A673 (cell line): ENCODE data around the gene N4BP3. TPM values are rescaled to one million over a fixed set of nuclear protein-coding genes. Genes with fewer than 3 reads are reported as not detected.

Experiments
- BruUV-seq: library from RNA; stranded (reverse); fragments of 400-500 nt; replicated peaks from 2 replicates; lab custom pipeline; 2021; lab: Mats Ljungman, UMichigan
- CTCF ChIA-PET: fragments of 300-600 bp; sonication (Branson Sonifier 250); formaldehyde crosslinking; loops from one replicate; lab custom pipeline; 2022; ENCODE audit warnings: antibody characterized with exemption; lab: Charles Lee
- POLR2A ChIA-PET: fragments of 300-600 bp; sonication (Branson Sonifier 250); formaldehyde crosslinking; loops from one replicate; lab custom pipeline; 2022; ENCODE audit warnings: antibody characterized with exemption; ENCODE audit not compliant: low non-redundant PET; lab: Charles Lee
- DNase-seq: peaks from one replicate; pipeline ENCODE4 v3.0.0-alpha.2; 2015; ENCODE audit warnings: low spot score
- H3K27ac ChIP-seq: fragments of 200-600 bp; sonication (generic); 2 replicates; pipeline ENCODE4 v1.5.1; 2016; ENCODE audit warnings: mixed run types, low read depth, mild to moderate bottlenecking, mixed read lengths, antibody characterized with exemption, low read length; ENCODE audit not compliant: poor library complexity, severe bottlenecking
- H3K27me3 ChIP-seq: fragments of 200-600 bp; sonication (generic); replicated peaks from 2 replicates; pipeline ENCODE4 v1.6.1; 2017; ENCODE audit warnings: mixed run types, low read depth, mild to moderate bottlenecking, mixed read lengths, antibody characterized with exemption, low read length; ENCODE audit not compliant: insufficient read depth, poor library complexity
- H3K36me3 ChIP-seq: fragments of 200-600 bp; sonication (generic); 2 replicates; pipeline ENCODE4 v1.6.1; 2016; ENCODE audit warnings: mixed run types, mild to moderate bottlenecking, mixed read lengths, antibody characterized with exemption, low read length; ENCODE audit not compliant: insufficient read depth, poor library complexity, severe bottlenecking
- H3K4me1 ChIP-seq: fragments of 200-600 bp; sonication (generic); 2 replicates; pipeline ENCODE4 v1.6.1; 2017; ENCODE audit warnings: mixed run types, mild to moderate bottlenecking, mixed read lengths, antibody characterized with exemption, low read length; ENCODE audit not compliant: insufficient read depth, poor library complexity, severe bottlenecking
- H3K4me3 ChIP-seq: fragments of 200-600 bp; sonication (generic); 2 replicates; pipeline ENCODE4 v1.5.1; 2016; ENCODE audit warnings: low read depth, mixed run types, mild to moderate bottlenecking, mixed read lengths, low read length; ENCODE audit not compliant: poor library complexity, severe bottlenecking
- H3K9me3 ChIP-seq: fragments of 200-600 bp; sonication (generic); 2 replicates; pipeline ENCODE4 v1.6.1; 2016; ENCODE audit warnings: mixed run types, low read depth, mild to moderate bottlenecking, mixed read lengths, antibody characterized with exemption, low read length; ENCODE audit not compliant: poor library complexity, severe bottlenecking
- EZH2 ChIP-seq: fragments of 200-600 bp; sonication (generic); IDR thresholded peaks from 2 replicates; pipeline ENCODE4 v1.6.1; 2017; ENCODE audit warnings: borderline replicate concordance, low read depth, mild to moderate bottlenecking, mixed read lengths, antibody characterized with exemption, low read length; ENCODE audit not compliant: poor library complexity, severe bottlenecking
- intact Hi-C: fragments of 100-400 bp; cut with micrococcal nuclease; formaldehyde crosslinking; loops from one replicate; pipeline ENCODE4 v1.10.0; 2022; ENCODE audit not compliant: unreplicated experiment
- total RNA-seq: library from RNA; stranded (reverse); gene quantifications from 2 replicates; pipeline ENCODE4 v1.2.3, GENCODE V29; 2021
- TF ChIP-seq, protein P1 (sequence below): fragments of 300-800, 200-600 bp; sonication (generic); conservative IDR thresholded peaks from 2 replicates; pipeline ENCODE4 v1.5.1; 2017; ENCODE audit warnings: low read depth, mild to moderate bottlenecking, antibody characterized with exemption, low read length, moderate library complexity, mixed read lengths

Gene N4BP3
- total RNA-seq, 1 experiment from 2014 or later, result 0.73 TPM

DNA sequence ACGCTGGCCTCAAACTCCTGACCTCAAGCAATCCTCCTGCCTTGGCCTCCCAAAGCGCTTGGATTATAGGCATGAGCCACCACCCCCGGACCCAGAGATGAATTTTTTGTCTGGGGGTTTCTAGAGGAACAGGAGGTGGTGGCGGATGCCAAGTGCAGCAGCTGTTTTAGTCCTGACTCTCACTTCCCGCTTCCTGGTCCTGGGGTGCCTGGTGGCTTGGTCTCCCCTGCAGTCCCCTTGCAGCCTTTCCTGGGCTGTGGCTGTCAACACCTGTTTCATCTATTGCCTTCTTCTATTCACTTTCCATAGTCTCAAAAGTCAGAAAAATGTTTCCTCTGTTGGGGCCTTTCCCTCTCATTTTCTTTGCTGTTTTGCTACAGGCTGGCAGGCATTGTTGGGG, 46.8 kb downstream of the N4BP3 start:
- Histone ChIP-seq H3K9me3 (no peaks in the 10 kb centered on the region), H3K36me3 (no peaks in the 10 kb centered on the region), H3K27ac (no peak overlapping the region), H3K4me3 (no peak overlapping the region), H3K27me3 (no peaks in the 10 kb centered on the region), H3K4me1 (no peaks in the 10 kb centered on the region)
- DNase-seq, result no peak
- ChIA-PET CTCF (no interaction called here), POLR2A (no interaction called here)
- TF ChIP-seq, protein P1, sequence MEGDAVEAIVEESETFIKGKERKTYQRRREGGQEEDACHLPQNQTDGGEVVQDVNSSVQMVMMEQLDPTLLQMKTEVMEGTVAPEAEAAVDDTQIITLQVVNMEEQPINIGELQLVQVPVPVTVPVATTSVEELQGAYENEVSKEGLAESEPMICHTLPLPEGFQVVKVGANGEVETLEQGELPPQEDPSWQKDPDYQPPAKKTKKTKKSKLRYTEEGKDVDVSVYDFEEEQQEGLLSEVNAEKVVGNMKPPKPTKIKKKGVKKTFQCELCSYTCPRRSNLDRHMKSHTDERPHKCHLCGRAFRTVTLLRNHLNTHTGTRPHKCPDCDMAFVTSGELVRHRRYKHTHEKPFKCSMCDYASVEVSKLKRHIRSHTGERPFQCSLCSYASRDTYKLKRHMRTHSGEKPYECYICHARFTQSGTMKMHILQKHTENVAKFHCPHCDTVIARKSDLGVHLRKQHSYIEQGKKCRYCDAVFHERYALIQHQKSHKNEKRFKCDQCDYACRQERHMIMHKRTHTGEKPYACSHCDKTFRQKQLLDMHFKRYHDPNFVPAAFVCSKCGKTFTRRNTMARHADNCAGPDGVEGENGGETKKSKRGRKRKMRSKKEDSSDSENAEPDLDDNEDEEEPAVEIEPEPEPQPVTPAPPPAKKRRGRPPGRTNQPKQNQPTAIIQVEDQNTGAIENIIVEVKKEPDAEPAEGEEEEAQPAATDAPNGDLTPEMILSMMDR, result no peak
- TF ChIP-seq EZH2, result no peak
- intact Hi-C loops, result no loop called here
- BruUV-seq, result no TSS peak

DNA sequence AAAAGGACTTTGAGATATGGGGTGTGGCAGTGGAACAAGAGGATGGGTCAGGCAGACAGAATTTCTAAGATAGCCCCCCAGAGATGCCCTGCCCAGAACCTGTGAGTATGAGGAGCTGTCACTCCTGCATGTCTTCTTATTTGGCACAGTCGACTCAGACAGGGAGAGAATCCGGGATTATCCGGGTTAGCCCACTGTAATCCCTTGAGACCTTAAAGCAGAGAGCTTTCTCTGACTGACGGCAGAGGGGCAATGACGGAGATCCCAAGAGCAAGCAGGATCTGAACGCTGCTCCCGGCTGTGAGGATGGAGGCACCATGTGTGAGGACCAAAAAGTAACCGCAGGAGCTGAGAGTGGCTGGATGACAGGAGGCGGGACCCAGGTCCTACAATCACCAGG, 49.1 kb downstream of the N4BP3 start:
- ChIA-PET CTCF (no interaction called here), POLR2A (no interaction called here)
- H3K36me3 ChIP-seq, result no peaks in the 10 kb centered on the region
- no peak for TF ChIP-seq EZH2
- TF ChIP-seq, protein P1, result no peak
- H3K4me1 ChIP-seq, result no peaks in the 10 kb centered on the region
- no TSS peak for BruUV-seq
- no peaks in the 10 kb centered on the region for H3K27me3 ChIP-seq
- no peaks in the 10 kb centered on the region for H3K9me3 ChIP-seq
- H3K4me3 ChIP-seq, result no peak overlapping the region
- no peak for DNase-seq
- no peak overlapping the region for H3K27ac ChIP-seq
- intact Hi-C loops, result no loop called here

DNA sequence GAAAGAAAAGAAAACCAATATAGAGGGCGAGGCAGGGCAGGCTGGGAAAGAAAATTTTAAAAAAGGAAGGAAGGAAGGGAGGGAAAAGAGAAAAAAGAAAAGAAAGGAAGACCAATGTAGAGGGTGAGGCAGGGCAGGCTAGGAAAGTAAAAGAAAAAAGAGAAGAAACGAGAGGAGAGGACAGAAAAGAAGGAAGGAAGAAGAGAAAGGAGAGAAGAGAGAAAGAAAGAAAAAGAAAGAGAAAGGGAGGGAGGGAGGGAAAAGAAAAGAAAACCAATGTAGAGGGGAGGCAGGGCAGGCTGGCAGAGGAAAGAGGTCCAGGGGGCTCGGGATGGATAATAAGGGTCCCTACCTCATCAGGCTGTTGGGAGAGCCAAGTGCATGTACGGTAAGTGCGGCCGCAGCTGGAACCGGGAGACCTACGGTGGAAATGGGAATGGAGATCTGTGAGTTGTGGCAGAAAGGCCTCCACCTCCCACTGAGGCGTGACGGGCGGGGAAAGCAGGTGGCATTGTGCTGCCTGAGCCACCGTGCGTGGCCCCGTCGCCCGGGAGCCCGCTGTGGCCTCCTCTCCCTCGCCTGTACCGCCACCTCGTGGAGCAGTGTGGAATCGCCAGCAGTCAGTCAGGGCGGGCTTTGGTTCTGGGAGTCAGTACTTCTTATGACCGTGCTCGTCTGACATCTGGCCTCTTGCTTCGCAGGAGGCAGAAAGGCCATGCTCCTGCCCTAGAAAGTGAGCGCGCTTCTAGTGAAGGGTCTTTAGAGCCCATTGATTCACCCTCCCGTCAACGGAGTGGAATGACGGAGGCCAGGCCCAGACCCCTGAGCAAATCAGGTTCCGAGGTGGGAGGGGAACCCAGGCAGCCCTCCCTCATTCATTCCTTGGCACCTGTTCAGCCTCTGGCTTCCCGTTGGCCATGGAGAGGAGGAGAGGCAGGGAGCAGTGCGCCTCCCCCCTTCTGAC, 50.7 kb downstream of the N4BP3 start:
- TF ChIP-seq, protein P1, result peak; percentile 93
- TF ChIP-seq EZH2, result no peak
- Histone ChIP-seq H3K27me3 (no peaks in the 10 kb centered on the region), H3K4me1 (no peaks in the 10 kb centered on the region), H3K27ac (no peak overlapping the region), H3K9me3 (no peaks in the 10 kb centered on the region), H3K36me3 (no peaks in the 10 kb centered on the region), H3K4me3 (peak overlapping the region; percentile 25)
- ChIA-PET CTCF (interaction anchor here (0.6 kb wide), 1 partner anchor 52 kb away, joined by 5 read pairs; no protein-coding TSS in a partner anchor), POLR2A (no interaction called here)
- BruUV-seq, result no TSS peak
- intact Hi-C loops, result loop anchor here (1.0 kb wide), 1 partner anchor 88 kb away; no protein-coding TSS in a partner anchor
- peak; percentile 84 for DNase-seq
